ENCODE measurements around the gene IRF2BP2.

The IRF2BP2 gene

GRCh38 chr1:234585330-234586055 is 24.5 kb downstream of the IRF2BP2 start:
- Histone ChIP-seq H3K36me3 (ENCODE audit: insufficient read depth, insufficient read length, low read length) (no peaks in the 10 kb centered on the region), H3K27me3 (ENCODE audit: insufficient read depth, insufficient read length) (no peaks in the 10 kb centered on the region), H3K9ac (ENCODE audit: insufficient read length, low read depth) (no peak overlapping the region), H3K9me3 (ENCODE audit: insufficient read depth, low read length) (no peaks in the 10 kb centered on the region), H3K4me3 (ENCODE audit: insufficient read length, low read depth) (no peak overlapping the region), H3K4me1 (ENCODE audit: insufficient read depth, insufficient read length) (no peaks in the 10 kb centered on the region)
- no peak for TF ChIP-seq ZNF274 (IDR thresholded peaks at IDR 0.05; ENCODE audit: low read depth, low read length)
- no peak for TF ChIP-seq YY1 (IDR thresholded peaks at IDR 0.05; ENCODE audit: insufficient read depth, insufficient read length)
- TF ChIP-seq SUZ12 (IDR thresholded peaks at IDR 0.05; ENCODE audit: extremely low read depth, insufficient read depth, insufficient read length): no peak
- no peak for DNase-seq (ENCODE audit: low read depth, low spot score)

- H3K4me3 ChIP-seq (ENCODE audit: insufficient read length, low read depth): no peak overlapping the region
- no peaks in the 10 kb centered on the region for H3K36me3 ChIP-seq (ENCODE audit: insufficient read depth, insufficient read length, low read length)
- no peak for DNase-seq (ENCODE audit: low read depth, low spot score)
- no peaks in the 10 kb centered on the region for H3K9me3 ChIP-seq (ENCODE audit: insufficient read depth, low read length)
- no peak for TF ChIP-seq SUZ12 (IDR thresholded peaks at IDR 0.05; ENCODE audit: extremely low read depth, insufficient read depth, insufficient read length)
- no peak for TF ChIP-seq YY1 (IDR thresholded peaks at IDR 0.05; ENCODE audit: insufficient read depth, insufficient read length)
- TF ChIP-seq ZNF274 (IDR thresholded peaks at IDR 0.05; ENCODE audit: low read depth, low read length): no peak
- H3K27me3 ChIP-seq (ENCODE audit: insufficient read depth, insufficient read length): no peaks in the 10 kb centered on the region
- H3K4me1 ChIP-seq (ENCODE audit: insufficient read depth, insufficient read length): no peaks in the 10 kb centered on the region
- H3K9ac ChIP-seq (ENCODE audit: insufficient read length, low read depth): no peak overlapping the region
These were observed 25.1 kb downstream of the IRF2BP2 start for GRCh38 chr1:234584926-234585325.

DNA sequence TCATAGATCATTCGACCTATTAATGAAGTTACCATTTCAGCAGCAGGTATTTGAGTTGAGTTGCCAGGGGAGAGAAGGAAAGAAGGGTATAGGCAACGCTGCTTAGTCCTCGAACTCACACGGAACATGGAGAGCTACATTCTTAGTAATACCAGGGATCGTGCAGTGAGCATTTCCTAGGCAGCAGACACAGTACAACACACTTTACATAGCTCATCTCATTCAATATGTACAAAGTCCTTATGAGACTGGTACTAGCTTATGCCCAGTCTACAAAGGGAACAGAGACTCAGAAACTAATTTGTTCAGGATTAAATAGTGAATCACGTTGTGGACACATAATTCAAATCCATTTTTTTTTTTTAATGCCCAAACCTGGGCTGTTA is 25.6 kb downstream of the IRF2BP2 start:
- H3K4me3 ChIP-seq (ENCODE audit: insufficient read length, low read depth): no peak overlapping the region
- TF ChIP-seq ZNF274 (IDR thresholded peaks at IDR 0.05; ENCODE audit: low read depth, low read length): no peak
- TF ChIP-seq SUZ12 (IDR thresholded peaks at IDR 0.05; ENCODE audit: extremely low read depth, insufficient read depth, insufficient read length): no peak
- no peak for TF ChIP-seq YY1 (IDR thresholded peaks at IDR 0.05; ENCODE audit: insufficient read depth, insufficient read length)
- no peak overlapping the region for H3K9ac ChIP-seq (ENCODE audit: insufficient read length, low read depth)
- no peaks in the 10 kb centered on the region for H3K4me1 ChIP-seq (ENCODE audit: insufficient read depth, insufficient read length)
- no peaks in the 10 kb centered on the region for H3K36me3 ChIP-seq (ENCODE audit: insufficient read depth, insufficient read length, low read length)
- no peaks in the 10 kb centered on the region for H3K27me3 ChIP-seq (ENCODE audit: insufficient read depth, insufficient read length)
- no peak for DNase-seq (ENCODE audit: low read depth, low spot score)
- no peaks in the 10 kb centered on the region for H3K9me3 ChIP-seq (ENCODE audit: insufficient read depth, low read length)

GRCh38 chr1:234583755-234584419 is 26.1 kb downstream of the IRF2BP2 start:
- DNase-seq (ENCODE audit: low read depth, low spot score): no peak
- Histone ChIP-seq H3K9me3 (ENCODE audit: insufficient read depth, low read length) (no peaks in the 10 kb centered on the region), H3K4me3 (ENCODE audit: insufficient read length, low read depth) (no peak overlapping the region), H3K9ac (ENCODE audit: insufficient read length, low read depth) (no peak overlapping the region), H3K36me3 (ENCODE audit: insufficient read depth, insufficient read length, low read length) (no peaks in the 10 kb centered on the region), H3K4me1 (ENCODE audit: insufficient read depth, insufficient read length) (no peaks in the 10 kb centered on the region), H3K27me3 (ENCODE audit: insufficient read depth, insufficient read length) (no peaks in the 10 kb centered on the region)
- TF ChIP-seq SUZ12 (IDR thresholded peaks at IDR 0.05; ENCODE audit: extremely low read depth, insufficient read depth, insufficient read length) (no peak), ZNF274 (IDR thresholded peaks at IDR 0.05; ENCODE audit: low read depth, low read length) (no peak), YY1 (IDR thresholded peaks at IDR 0.05; ENCODE audit: insufficient read depth, insufficient read length) (no peak)

GRCh38 chr1:234582681-234583301 is 27.2 kb downstream of the IRF2BP2 start:
- Histone ChIP-seq H3K9ac (ENCODE audit: insufficient read length, low read depth) (no peak overlapping the region), H3K4me3 (ENCODE audit: insufficient read length, low read depth) (no peak overlapping the region), H3K27me3 (ENCODE audit: insufficient read depth, insufficient read length) (no peaks in the 10 kb centered on the region), H3K9me3 (ENCODE audit: insufficient read depth, low read length) (no peaks in the 10 kb centered on the region), H3K36me3 (ENCODE audit: insufficient read depth, insufficient read length, low read length) (no peaks in the 10 kb centered on the region), H3K4me1 (ENCODE audit: insufficient read depth, insufficient read length) (no peaks in the 10 kb centered on the region)
- TF ChIP-seq SUZ12 (IDR thresholded peaks at IDR 0.05; ENCODE audit: extremely low read depth, insufficient read depth, insufficient read length) (no peak), YY1 (IDR thresholded peaks at IDR 0.05; ENCODE audit: insufficient read depth, insufficient read length) (no peak), ZNF274 (IDR thresholded peaks at IDR 0.05; ENCODE audit: low read depth, low read length) (no peak)
- no peak for DNase-seq (ENCODE audit: low read depth, low spot score)

GRCh38 chr1:234582186-234582585 is 27.8 kb downstream of the IRF2BP2 start:
- H3K36me3 ChIP-seq (ENCODE audit: insufficient read depth, insufficient read length, low read length): no peaks in the 10 kb centered on the region
- no peak overlapping the region for H3K9ac ChIP-seq (ENCODE audit: insufficient read length, low read depth)
- H3K4me1 ChIP-seq (ENCODE audit: insufficient read depth, insufficient read length): no peaks in the 10 kb centered on the region
- H3K27me3 ChIP-seq (ENCODE audit: insufficient read depth, insufficient read length): no peaks in the 10 kb centered on the region
- no peak for DNase-seq (ENCODE audit: low read depth, low spot score)
- no peaks in the 10 kb centered on the region for H3K9me3 ChIP-seq (ENCODE audit: insufficient read depth, low read length)
- TF ChIP-seq SUZ12 (IDR thresholded peaks at IDR 0.05; ENCODE audit: extremely low read depth, insufficient read depth, insufficient read length) (no peak), YY1 (IDR thresholded peaks at IDR 0.05; ENCODE audit: insufficient read depth, insufficient read length) (no peak), ZNF274 (IDR thresholded peaks at IDR 0.05; ENCODE audit: low read depth, low read length) (no peak)
- H3K4me3 ChIP-seq (ENCODE audit: insufficient read length, low read depth): no peak overlapping the region

DNA sequence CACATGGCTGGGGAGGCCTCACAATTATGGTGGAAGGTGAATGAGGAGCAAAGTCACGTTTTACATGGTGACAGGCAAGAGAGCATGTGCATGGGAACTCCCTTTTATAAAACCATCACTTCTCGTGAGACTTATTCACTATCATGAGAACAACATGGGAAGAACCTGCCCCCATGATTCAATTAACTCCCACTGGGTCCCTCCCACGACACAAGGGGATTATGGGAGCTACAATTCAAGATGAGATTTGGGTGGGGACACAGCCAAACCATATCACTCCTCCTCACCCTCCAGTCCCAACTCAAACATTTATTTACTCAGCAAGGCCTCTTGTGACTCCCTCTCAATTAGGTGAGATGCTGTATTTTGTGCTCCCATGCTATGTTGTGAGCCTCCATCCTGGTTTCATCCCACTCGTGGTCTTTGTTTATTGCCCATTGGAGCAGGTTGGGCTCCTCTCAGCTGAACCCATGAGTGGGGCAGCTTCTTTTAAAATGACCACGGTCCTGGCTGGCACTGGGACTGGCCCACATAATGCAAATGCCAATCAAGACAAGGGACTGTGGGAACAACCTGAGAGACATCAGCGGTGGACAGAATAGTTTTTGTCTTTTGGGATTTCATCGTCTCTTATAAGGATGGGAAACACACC is 28.8 kb downstream of the IRF2BP2 start:
- no peak for TF ChIP-seq ZNF274 (IDR thresholded peaks at IDR 0.05; ENCODE audit: low read depth, low read length)
- TF ChIP-seq SUZ12 (IDR thresholded peaks at IDR 0.05; ENCODE audit: extremely low read depth, insufficient read depth, insufficient read length): no peak
- TF ChIP-seq YY1 (IDR thresholded peaks at IDR 0.05; ENCODE audit: insufficient read depth, insufficient read length): no peak
- H3K4me3 ChIP-seq (ENCODE audit: insufficient read length, low read depth): no peak overlapping the region
- no peaks in the 10 kb centered on the region for H3K36me3 ChIP-seq (ENCODE audit: insufficient read depth, insufficient read length, low read length)
- H3K9me3 ChIP-seq (ENCODE audit: insufficient read depth, low read length): no peaks in the 10 kb centered on the region
- no peaks in the 10 kb centered on the region for H3K27me3 ChIP-seq (ENCODE audit: insufficient read depth, insufficient read length)
- no peaks in the 10 kb centered on the region for H3K4me1 ChIP-seq (ENCODE audit: insufficient read depth, insufficient read length)
- no peak overlapping the region for H3K9ac ChIP-seq (ENCODE audit: insufficient read length, low read depth)
- no peak for DNase-seq (ENCODE audit: low read depth, low spot score)

Data from NT2/D1 (cell line).